Gastroesophageal sphincter (tissue), 3 donors: ENCODE results near the gene CNNM2.

Experiments used
- EP300 ChIP-seq: sonication (generic); formaldehyde crosslinking; IDR thresholded peaks from one replicate; pipeline ENCODE4 v1.6.1; 2017; ENCODE audit warnings: antibody characterized with exemption, mild to moderate bottlenecking
- TF ChIP-seq, protein P1 (sequence below), 4 experiments: fragments of 200-600 bp in 2 of 4; fragments of 450-650 bp in 2 of 4; sonication (generic) in 1 of 4; IDR thresholded peaks; one replicate each; pipeline ENCODE4 v1.5.1; 2017 to 2019; ENCODE audit warnings: antibody characterized with exemption in 4 of 4, mild to moderate bottlenecking in 2 of 4, moderate library complexity in 2 of 4

DNA sequence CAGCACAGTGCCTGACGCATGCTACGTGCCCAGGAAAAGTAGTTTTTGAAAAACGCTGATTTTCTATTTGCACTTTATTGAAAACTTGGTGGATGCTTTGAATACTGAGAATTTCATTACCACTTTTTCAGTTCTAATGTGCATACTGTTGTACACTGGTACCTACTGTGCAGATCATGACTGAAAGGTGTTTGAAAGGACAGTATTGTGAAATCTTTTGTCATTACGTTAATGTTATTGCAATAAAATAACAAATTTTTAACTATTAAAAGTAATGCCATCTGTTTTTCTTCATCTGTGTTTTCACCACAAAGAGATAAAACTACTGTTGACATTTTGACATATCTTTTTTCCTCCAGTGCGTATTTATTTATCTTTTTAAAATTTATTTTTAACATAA lies 42.1 kb downstream of the CNNM2 start:
- TF ChIP-seq, protein P1, sequence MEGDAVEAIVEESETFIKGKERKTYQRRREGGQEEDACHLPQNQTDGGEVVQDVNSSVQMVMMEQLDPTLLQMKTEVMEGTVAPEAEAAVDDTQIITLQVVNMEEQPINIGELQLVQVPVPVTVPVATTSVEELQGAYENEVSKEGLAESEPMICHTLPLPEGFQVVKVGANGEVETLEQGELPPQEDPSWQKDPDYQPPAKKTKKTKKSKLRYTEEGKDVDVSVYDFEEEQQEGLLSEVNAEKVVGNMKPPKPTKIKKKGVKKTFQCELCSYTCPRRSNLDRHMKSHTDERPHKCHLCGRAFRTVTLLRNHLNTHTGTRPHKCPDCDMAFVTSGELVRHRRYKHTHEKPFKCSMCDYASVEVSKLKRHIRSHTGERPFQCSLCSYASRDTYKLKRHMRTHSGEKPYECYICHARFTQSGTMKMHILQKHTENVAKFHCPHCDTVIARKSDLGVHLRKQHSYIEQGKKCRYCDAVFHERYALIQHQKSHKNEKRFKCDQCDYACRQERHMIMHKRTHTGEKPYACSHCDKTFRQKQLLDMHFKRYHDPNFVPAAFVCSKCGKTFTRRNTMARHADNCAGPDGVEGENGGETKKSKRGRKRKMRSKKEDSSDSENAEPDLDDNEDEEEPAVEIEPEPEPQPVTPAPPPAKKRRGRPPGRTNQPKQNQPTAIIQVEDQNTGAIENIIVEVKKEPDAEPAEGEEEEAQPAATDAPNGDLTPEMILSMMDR (IDR thresholded peaks at IDR 0.05), result no peak
- no peak for TF ChIP-seq EP300
